Occipital lobe (tissue), 2 donors: ENCODE measurements around the gene AMIGO1. TPM values are rescaled to one million over a fixed set of nuclear protein-coding genes. Genes with fewer than 3 reads are reported as not detected.
A peak's percentile ranks its signal among the peaks of the same experiment; 100 is the strongest.

ENCODE experiments used
- DNase-seq: peaks from one replicate; lab custom pipeline; 2025; lab: John Stamatoyannopoulos, UW
- total RNA-seq: library from RNA; depleted of rRNA; stranded (reverse); fragments of >200 nt; gene quantifications from one replicate; pipeline ENCODE4 v1.2.3, GENCODE V29; 2014

The AMIGO1 gene
- total RNA-seq, result 10.3 TPM

GRCh38 chr1:109509176-109510134 lies at the start of gene AMIGO1:
AMIGO1 (minus strand) TSS chr1:109509727; CDS start chr1:109508912, 815 bp downstream.
- DNase-seq, result no peak

- no peak for DNase-seq
Measured at GRCh38 chr1:109557520-109557919, 48.0 kb upstream of the AMIGO1 start.

- DNase-seq, result no peak
Measured at GRCh38 chr1:109556563-109556962, 47.0 kb upstream of the AMIGO1 start.

GRCh38 chr1:109548321-109549267 lies 39.1 kb upstream of the AMIGO1 start, which contains the start of gene GNAI3:
GNAI3 (plus strand) TSS chr1:109548615; CDS start chr1:109548721, 106 bp downstream.
- peak; percentile 96 for DNase-seq

- DNase-seq, result no peak
Measured at GRCh38 chr1:109547463-109548320, 38.2 kb upstream of the AMIGO1 start.

- DNase-seq, result peak; percentile 59
Measured at GRCh38 chr1:109546311-109547109, 37.0 kb upstream of the AMIGO1 start.

- no peak for DNase-seq
Measured at GRCh38 chr1:109543988-109544735, 34.6 kb upstream of the AMIGO1 start.

- DNase-seq, result no peak
Measured at GRCh38 chr1:109543283-109543987, 33.9 kb upstream of the AMIGO1 start.

- no peak for DNase-seq
Measured at GRCh38 chr1:109542657-109543056, 33.1 kb upstream of the AMIGO1 start.

GRCh38 chr1:109541102-109541501 lies 31.6 kb upstream of the AMIGO1 start:
- no peak for DNase-seq

- DNase-seq, result peak; percentile 63
Measured at GRCh38 chr1:109539676-109540075, 30.1 kb upstream of the AMIGO1 start, which contains the start of gene GPR61. GPR61 (plus strand) TSS chr1:109539872; CDS start chr1:109543023, 3,151 bp downstream.

GRCh38 chr1:109538827-109539555 lies 29.5 kb upstream of the AMIGO1 start:
- no peak for DNase-seq

GRCh38 chr1:109537450-109538178 lies 28.1 kb upstream of the AMIGO1 start:
- no peak for DNase-seq

GRCh38 chr1:109535971-109536491 lies 26.5 kb upstream of the AMIGO1 start:
- DNase-seq, result peak; percentile 78

GRCh38 chr1:109535481-109535880 lies 26.0 kb upstream of the AMIGO1 start:
- no peak for DNase-seq

- DNase-seq, result no peak
Measured at GRCh38 chr1:109534307-109534858, 24.9 kb upstream of the AMIGO1 start.
